NK-92 treated with Interleukin-12 subunit alpha and Interleukin-12 subunit beta, amount 100 ng/mL, for 24 hours (cell line): ENCODE measurements around the gene KY.
"Not testable (repeated sequence)": the region's sequence is repeated elsewhere in the genome, so short reads cannot be mapped to it uniquely, and the experiment has no call there.

Experiments
- DNase-seq: peaks from one replicate; lab custom pipeline; 2025; lab: John Stamatoyannopoulos, UW

Gene KY

DNA sequence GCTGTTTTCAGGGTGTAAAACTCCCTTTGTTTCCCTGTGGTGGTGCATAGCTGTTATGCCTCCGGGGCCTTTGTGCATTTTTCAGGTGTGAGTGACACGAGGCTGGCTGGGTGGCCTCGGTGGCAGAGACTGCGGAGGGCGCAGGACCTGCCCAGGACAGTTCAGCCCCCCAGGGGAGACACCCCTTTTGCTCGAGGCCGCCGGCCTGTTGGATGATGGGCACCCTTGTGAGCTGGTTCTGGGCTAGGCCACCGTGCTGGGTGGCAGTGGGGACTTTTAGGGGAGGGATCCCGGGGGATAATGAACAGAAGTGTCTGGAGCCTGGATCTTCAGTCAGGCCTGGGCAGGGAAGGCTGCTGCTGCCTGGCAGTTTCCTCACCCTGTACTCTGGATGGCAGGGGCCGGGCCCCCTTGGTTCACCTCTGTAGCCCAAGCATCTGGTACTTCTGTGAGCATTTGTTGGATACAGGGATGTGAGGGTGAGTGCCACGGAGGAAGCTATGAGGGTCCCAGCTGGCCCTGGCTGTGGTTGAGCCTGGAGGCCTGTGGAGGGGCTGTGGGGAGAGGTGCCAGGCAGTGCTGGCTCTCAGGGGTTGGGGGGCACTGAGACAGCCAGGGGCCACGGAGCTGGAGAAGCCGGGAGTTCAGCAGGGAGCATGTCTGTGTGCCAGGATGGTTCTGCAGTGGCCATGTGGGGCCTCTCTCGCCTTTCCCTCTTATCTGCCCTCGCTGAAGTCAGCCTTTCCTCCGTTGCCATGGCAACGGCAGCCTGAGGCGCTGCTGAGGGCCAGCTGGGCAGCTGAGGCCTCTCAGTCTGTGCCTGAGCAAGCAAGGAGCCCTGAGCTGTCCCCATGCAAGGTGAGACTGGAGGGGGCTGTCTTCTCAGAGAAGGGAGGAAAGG is 49.0 kb downstream of the KY start:
- no peak for DNase-seq

DNA sequence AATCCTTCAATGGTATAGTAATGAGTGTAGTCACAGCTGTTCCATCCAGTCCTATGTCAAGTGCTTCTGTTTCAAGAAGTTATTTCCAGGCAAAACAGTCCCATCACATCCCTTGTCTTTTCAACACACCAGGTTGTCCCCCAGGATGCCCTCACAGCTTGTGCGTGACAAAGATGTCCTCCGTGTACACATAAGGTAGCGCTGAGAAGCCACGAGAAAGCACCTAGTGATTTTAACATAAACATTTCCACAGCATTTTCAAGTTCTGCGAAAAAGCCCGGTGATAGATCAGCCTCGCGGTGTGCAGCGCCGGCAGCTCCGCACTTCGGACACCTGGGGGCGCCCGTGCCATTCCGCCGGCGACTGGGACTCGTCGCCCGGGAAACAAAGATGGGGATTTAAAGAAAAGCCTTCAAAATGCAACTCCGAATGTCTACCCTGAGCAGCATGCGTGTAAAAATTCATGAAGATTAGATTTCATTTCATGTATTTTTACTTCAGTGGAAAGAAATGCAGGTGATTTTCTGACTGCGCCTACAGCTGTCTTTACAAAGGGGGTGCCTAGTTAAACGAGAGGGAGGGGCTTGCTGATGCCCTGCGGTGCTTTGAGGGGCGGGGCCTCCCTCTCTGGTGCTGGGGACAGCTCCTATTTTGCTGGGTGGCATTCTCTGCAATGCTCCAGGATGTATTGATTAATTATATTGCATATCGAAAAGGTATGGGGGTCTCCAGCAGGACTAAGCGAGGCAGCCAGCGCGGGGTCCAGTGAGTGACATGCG is 49.9 kb downstream of the KY start:
- peak; percentile 24 for DNase-seq

DNA sequence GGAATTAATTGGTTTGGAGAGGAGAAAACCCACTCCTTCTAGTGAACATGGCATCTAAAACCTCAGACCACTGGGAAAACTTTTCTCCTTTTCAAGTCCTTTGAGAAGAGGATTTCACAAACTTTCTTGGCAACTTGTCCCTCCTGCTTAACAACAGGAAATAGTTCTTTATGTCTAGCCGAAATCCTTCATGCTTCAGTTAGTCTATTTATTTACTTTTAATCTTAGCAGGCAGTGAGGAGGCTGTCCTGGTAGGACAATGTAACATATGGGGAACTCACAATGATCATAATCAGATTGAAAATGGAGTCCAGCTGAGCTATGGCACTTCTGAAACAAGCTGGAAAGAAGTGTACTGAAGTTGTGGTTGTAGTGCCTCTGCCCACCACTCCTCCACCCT is 50.6 kb downstream of the KY start:
- DNase-seq, result no peak

DNA sequence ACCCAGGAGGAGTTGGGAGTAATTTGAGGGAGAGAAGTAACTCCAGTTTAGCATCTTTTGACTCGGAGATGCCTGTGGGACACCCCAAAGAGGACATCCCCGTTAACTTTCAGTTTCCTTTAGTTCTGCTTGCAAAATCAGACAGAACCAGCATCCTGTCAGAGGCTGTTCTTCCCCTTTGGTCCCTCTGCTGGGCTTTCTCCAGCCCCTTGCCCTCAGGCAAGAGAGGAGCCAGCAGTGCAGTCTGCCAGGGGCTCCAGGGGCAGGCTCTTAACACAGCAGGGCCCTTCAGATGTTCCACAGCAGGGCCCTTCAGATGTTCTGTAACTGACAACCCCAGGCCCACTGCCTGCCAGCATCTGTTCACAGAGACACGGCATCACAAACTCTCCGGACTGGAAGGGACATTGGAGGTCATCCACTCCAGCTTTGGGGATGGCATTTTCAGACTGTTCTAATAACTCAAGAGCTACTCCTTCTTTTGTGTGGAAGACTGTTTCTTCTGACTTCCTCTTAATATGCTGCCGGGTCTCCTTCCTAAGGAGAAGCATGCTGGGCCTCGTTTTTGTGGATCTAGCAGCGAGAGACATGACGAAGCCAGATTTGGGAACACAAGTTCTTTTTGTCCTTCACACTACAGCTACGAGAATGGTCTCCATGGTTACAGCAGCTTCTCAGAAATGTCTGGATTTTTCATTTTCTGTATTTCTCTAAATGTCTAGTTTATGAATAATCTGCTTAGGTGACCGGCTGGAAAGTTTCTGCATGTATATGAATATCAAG is 51.9 kb downstream of the KY start:
- no peak for DNase-seq

DNA sequence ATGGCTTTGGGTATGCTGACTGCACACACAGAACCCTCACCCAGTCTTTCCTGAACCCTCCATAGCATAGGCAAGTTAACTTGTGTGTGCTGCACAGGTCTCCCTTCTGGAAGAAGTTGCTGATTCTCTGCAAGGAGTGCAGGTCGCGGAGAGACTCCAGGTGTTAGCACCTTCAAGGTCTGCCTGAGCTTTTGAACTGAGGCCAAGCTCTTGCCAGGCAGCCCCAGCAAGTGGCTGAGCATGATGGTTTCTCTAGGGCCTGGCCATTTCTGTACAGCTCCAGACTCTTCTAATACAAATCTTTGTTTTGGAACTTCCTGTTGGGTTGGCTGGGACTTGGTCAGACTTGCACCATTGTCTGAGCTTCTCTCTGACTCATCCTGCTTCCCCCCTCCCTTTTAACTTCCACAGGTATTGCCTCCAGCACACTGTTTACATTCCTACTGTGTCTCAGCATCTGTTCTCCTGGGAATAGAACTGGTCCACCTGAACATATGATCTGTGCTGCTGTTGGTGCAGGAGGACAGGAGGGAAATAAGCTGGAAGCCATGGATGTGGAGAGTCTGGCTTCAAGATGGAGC is 53.3 kb downstream of the KY start:
- no peak for DNase-seq

DNA sequence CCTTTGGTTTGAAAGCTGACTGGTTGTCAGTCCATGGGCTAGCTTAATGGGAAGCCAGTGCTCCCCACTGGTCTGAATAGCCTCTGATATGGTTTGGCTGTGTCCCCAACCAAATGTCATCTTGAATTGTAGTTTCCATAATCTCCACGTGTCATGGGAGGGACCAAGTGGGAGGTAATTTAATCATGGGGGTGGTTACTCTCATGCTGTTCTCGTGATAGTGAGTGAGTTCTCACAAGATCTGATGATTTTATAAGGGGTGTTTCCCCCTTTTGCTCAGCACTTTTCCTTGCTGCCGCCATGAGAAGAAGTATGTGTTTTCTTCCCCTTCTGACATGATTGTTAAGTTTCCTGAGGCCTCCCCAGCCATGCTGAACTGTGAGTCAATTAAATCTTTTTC is 55.8 kb downstream of the KY start:
- not testable (repeated sequence) for DNase-seq

DNA sequence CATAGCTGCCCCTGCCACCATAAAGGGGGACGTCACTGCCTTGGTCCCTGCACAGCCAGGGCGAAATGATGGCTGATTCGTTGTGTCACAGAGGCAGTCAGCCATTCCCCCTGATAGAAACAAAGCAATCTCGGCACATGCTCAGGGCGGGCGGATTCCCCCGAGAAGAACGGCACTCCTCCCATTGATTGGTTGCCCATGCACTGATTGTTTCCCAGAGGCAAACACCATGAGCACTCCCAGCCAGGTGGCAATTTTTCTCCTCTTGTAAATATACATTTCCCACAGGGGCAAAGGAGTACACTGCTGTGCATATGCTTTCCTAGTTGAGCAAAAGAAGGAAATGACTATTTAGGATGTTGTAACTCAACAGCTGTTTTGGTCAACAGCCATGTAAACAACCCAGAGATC is 56.5 kb downstream of the KY start:
- DNase-seq, result no peak

DNA sequence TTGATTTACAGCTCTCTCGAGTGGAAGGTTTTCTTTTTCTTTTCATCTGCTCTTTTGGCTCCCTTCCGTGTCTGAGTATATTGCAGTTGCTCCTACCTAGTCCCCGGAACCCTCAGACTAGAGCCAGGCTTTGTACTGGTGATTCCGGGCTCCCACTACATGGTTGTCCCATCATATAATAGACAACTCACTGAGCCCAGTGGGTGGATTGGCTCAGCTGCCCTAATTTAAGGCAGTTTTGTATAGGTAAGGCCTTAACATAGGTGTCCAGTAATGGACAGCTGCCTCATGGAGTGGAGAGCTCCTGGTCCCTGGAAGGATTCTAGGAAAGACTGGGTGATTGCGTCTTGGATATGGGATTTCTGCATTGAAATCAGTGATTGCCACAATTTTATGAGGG is 58.0 kb downstream of the KY start:
- DNase-seq, result no peak

DNA sequence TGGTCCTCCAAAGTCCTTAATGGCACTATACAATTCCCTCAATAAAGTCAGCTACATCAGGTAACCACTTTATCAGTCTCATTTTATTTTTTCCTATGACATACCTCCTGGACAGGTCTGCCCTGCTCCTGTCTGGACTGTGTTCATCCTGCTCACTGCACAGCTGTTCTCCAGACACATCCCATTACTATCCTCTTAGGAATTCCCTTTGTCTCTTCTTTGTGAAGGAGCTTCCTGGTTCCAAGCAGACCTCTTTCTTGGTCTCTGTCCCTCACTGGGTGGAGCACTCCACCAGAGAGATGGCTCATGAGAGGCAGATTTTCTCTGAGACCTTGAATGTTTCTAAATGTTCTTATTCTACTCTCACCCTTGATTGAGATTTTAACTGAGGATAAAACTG is 60.1 kb downstream of the KY start:
- no peak for DNase-seq

DNA sequence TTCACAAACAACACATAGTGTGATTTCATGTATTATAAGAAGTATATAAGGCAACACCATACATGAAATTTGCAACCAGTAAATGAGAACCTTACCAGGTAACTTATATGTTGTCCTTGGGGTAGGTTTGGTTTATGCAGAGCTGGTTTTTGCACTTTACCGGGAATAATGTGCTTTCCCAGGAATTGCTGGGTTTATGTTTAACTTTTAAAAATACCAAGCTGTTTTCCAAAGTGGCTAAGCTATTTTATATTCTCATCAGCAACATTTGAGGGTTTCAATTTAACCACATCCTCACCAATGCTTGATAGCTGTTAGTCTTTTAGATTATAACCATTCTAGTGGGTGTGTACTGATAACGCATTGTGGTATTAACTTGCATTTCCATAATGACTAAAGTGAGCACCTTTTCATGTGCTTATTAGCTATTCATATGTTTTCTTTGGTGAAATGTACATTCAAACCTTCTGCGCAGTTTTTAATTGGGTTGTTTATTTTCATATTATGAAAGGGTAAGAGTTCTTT is 71.6 kb downstream of the KY start:
- no peak for DNase-seq

DNA sequence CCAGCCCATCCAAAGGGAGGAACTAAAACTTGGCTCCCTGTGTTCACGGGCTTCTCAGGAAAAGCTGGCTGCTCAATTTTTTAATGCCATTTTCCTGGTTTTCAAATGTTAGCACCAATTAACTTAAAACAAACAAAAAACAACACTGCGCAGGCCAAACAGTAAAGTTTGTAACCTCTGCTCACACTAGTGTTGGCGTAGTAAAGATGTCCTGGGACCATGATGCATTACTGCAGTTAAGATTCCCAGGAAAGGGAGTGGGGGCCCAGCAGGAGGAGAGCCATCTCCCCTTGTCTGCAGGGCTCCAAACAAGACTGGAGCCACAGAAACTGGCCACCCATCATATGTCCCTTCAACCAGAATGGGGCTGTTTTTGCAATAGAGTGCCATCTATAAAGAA is 74.0 kb downstream of the KY start:
- no peak for DNase-seq

DNA sequence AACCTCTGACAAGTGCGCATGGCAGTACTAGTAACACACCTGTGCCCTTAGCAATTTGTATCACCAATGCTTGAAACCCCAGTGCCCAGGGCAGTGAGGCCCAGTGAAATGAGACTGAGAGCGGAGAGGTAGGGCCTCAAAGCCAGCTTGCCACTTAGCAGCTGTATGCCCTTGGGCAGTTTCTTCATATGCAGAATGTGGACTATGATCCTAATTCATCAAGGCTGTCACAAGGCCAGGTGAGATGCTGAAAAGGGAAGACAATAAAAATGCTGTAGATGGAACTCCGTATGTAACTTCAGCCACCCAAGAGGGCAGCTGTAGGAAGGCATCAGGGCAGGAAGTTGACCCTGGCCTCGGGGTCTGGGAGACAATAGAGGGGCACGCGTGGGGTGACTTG is 74.4 kb downstream of the KY start:
- no peak for DNase-seq

DNA sequence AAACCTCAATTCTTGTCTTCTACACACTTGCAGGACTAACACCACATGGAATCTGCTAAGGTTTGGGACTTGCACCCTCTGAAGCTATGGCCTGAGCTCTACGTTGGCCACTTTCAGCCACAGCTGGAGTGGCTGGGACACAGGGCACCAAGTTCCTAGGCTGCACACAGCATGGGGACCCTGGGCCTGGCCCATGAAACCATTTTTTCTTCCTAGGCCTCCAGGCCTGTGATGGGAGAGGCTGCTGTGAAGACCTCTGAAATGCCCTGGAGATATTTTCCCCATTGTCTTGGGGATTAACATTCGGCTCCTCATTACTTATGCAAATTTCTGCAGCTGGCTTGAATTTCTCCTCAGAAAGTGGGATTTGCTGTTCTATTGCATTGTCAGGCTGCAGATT is 80.9 kb downstream of the KY start:
- DNase-seq, result not testable (repeated sequence)

DNA sequence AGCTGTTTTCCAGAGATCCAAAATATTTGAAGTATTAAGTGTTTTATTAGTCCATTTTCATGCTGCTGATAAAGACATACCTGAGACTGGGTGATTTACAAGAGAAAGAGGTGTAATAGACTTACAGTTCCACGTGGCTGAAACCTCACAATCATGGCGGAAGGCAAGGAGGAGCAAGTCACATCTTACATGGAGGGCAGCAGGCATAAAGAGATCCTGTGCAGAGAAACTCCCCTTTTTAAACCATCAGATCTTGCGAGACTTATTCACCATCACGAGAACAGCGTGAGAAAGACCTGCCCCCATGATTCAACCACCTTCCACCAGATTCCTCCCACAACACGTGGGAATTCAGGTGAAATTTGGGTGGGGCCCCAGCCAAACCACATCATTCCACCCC is 82.0 kb downstream of the KY start:
- no peak for DNase-seq

DNA sequence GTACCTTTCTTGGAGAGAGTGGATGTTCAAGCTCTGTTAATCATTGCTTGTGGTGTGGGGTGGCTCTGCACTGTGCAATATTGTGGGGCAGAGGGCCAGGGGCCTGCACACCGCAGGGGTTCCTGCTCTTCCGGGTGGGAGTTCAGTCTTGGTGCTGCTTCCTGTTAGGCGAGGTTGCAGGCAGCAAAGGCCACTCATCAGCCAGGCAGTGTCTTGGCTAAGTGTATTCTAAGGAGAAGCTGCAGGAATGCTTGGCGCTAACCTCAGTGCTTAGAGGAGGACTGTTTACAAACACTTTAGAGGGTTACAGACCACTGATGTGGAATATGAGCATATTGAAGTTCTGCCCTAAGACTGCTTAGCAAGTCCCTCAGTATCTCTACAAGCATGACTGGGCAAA is 83.2 kb downstream of the KY start:
- no peak for DNase-seq

DNA sequence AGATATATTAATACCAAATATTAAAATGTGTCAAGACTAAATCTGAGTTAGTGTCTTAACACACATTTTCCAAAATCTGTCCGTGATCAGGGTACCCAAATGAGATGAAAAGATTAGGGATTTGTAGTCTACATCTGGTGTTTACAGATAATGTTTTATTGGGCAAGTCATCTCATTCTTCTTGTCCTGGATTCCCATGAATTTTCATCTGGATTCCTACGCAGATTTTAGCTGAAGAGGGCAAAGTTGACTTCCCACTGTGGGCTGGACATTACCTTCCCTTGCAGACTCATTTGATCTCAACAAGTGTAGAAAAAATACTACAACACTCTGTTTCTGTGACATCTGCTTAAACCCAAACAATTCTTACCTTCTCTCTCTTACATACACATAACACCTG is 85.8 kb downstream of the KY start:
- no peak for DNase-seq

DNA sequence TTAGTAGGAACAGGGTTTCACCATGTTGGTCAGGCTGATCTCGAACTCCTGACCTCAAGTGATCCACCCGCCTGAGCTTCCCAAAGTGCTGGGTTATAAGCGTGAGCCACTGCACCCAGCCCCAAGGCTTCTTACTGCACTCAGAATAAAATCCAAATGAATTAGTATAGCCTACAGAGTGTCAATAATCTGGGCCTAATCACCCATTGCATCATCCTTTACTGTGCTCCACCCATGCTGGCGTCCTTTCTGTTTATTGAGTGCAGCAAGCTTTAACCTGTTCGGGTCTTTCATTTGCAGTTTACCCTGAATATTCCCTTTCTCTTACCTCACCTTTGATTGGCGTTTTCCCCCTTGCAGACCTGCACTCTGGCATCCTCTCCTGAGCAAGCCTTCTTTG is 87.2 kb downstream of the KY start:
- DNase-seq, result no peak

DNA sequence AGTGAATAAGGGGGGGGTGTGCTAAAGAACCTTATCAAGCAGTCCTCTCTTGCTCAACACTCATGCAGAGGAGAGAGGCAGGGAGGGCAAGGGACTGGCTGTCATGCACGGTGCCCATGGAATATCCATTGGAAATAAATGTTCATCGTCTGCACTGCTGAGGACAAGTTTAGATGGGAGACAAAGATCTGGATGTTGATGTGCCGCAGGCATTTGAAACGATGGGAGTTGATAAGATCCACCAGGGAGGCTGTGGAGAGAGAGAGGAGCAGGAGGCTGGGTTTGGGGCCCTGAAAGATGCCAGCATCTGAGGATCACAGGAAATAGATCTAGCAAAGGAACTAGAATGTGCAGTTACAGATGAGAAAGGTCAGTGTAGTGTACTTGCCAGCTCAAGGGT is 88.8 kb downstream of the KY start:
- DNase-seq, result no peak

DNA sequence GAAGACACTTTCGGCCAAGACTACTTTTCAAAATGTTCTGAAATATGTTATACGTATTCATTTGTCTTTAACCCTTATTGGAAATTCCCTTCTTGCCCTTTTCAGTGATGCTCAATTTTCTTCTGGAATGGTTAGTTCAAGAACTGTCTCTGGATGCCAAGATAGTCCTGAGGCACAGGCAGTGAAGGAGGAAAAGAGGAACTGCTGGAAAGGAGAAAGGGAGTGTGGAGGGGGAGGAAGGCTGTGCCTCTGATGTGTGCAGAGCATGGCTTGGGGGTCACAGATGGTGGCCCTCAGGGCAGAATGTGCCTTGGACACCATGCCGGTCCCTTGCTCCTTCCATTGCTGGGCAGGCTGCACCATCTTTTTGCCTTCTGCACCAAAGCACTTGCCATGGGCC is 91.2 kb downstream of the KY start:
- no peak for DNase-seq
